GM19452 (cell line): Measurements from ENCODE around the gene ADGRF3.
"Not testable (repeated sequence)": the region's sequence is repeated elsewhere in the genome, so short reads cannot be mapped to it uniquely, and the experiment has no call there.

Experiments used
- ATAC-seq: cut with Tn5 transposase; IDR thresholded peaks from one replicate; pipeline ENCODE4 v1.9.1; 2021; ENCODE audit not compliant: unreplicated experiment

ADGRF3 gene, protein sequence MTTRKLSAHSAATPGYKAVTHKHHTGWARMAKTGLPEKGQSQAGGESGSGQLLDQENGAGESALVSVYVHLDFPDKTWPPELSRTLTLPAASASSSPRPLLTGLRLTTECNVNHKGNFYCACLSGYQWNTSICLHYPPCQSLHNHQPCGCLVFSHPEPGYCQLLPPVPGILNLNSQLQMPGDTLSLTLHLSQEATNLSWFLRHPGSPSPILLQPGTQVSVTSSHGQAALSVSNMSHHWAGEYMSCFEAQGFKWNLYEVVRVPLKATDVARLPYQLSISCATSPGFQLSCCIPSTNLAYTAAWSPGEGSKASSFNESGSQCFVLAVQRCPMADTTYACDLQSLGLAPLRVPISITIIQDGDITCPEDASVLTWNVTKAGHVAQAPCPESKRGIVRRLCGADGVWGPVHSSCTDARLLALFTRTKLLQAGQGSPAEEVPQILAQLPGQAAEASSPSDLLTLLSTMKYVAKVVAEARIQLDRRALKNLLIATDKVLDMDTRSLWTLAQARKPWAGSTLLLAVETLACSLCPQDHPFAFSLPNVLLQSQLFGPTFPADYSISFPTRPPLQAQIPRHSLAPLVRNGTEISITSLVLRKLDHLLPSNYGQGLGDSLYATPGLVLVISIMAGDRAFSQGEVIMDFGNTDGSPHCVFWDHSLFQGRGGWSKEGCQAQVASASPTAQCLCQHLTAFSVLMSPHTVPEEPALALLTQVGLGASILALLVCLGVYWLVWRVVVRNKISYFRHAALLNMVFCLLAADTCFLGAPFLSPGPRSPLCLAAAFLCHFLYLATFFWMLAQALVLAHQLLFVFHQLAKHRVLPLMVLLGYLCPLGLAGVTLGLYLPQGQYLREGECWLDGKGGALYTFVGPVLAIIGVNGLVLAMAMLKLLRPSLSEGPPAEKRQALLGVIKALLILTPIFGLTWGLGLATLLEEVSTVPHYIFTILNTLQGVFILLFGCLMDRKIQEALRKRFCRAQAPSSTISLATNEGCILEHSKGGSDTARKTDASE

DNA sequence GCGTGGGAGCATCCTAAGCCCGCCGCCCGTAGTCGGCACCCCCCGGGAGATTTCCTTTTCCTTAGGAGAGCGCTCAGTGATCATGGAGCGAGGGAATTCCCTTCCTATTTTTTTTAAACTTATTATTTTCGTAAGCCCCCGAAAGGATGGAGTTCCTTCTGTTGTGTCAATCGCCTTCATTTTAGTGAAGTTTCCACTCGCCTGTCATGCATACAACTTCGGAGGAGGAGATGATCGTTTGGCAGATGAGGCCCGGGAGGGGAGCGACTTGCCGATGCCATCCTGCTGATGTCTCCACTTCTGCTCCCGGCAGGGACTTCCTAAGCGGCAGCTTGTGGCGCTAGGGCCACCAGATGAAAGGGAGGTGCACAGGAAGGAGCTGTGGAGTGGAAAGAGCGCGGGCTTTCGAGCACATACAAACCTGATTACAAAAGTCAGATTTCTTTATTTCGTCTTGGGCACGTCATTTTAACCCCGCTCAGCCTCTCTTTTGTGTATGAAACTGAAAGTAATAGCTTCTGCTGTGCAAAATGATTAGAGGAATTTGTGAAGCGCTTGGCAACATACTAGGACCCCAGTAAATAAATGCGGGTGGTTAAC is at the start of gene ADGRF3:
TSS of gene ADGRF3 (minus strand) at position 336 of the 600 bp plus-strand sequence. CDS start 555 bp downstream, outside the sequence.
- no peak for ATAC-seq

DNA sequence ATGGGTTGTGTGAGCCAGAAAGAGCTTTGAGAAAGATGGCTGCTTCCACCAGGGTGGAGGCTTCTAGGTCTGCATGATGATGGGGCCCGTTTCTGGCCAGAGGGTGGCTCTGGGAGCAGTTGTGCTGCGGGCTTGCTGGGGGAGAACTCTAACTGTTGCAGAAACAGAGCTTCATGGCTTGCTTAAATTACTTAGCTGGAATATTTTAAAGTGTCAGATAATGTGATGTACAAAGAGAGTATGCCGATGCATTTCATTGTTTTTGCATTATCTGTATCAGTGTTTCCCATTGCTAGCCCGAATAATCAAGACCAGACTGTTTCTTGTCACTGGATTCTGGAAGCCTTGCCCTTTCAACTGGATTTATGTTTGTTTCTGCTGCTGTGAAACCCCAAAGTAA is 48.8 kb upstream of the ADGRF3 start:
- ATAC-seq: no peak

DNA sequence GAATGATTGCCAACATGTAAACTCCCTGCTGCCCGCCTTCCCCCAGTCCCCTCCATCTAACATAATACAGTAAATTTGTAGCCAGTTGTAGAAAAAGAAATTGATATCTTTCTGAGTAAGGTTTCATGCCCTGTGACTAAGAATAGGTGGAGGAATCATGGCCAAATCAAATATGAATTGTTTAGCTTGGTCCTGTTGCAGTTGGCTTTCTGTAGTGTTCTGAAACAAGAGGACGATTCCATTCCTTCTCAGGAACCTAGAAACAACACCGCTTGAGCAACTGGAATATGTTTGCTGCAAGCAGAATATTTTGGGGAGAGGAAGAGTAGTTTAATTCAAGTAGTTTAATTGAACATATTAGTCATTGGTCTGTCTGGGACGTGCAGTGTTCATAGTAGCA is 48.1 kb upstream of the ADGRF3 start:
- no peak for ATAC-seq

DNA sequence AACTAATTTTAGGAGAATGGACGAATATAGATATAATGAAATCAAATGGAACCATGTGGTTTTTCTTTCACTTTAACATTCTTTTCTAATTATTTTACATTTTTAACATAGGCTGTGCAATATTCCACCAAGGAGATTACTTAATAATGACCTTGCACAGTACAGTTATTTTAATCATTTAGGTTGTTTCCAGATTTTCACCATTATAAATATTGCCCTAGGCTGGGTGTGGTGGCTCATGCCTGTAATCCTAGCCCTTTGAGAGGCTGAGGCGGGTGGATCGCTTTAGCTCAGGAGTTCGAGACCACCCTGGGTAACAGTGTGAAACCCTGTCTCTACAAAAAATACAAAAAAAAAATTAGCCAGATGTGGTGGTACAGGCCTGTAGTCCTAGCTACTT is 40.6 kb upstream of the ADGRF3 start:
- ATAC-seq: no peak

DNA sequence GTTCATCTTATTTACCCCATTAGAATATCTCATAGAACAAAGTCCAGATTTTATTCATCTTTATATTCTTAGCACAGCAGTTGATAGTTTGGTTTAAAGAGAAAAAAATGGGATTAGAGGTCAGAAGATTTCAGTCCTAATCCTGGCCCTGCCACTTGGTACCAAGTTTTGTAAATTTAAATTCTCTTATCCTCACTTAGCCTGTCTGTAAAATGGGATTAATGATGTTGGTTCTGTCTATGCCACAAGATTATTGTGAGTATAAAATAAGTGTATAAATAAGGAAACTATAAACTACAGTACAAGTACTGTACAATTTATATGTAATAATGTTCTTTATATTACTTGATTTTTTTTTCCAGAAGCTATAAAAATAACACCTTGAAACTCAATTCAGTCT is 38.0 kb upstream of the ADGRF3 start:
- ATAC-seq: no peak

DNA sequence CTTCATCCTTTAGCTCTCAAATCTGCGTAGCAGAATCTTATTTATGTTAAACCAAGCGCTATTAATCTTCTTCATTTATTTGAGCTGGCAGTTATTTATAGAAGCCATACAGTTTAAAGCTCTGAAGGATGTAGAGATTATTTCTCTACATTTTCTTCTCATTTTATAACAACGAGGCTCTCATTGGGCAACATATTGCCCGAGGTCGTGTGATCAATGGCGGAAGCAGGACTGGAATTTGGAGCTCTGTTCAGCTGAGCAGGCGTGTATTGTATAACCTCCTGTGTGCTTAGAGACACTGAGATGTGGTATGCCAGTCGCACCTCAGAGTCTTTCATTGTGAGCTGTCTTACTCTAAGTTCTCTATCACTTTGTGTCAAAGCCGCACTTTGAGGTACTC is 37.6 kb upstream of the ADGRF3 start:
- ATAC-seq: no peak

DNA sequence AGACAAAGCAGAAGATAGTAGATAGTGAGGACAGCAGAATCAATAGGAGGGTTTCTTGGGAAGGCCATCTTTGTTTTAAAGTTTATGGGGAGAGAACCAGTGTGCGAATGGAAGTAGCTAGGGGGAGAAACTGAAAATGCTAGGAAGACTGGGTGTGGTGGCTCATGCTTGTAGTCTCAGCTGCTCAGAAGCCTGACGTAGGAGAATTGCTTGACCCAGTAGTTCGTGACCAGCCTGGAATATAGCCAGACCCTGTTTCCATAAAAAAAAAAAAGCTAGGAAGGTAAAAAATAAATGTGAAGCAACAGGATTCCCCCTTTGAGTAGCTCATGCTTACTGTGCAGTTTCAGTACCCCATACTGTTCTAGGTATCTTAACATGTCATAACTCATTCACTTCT is 36.0 kb upstream of the ADGRF3 start:
- no peak for ATAC-seq

DNA sequence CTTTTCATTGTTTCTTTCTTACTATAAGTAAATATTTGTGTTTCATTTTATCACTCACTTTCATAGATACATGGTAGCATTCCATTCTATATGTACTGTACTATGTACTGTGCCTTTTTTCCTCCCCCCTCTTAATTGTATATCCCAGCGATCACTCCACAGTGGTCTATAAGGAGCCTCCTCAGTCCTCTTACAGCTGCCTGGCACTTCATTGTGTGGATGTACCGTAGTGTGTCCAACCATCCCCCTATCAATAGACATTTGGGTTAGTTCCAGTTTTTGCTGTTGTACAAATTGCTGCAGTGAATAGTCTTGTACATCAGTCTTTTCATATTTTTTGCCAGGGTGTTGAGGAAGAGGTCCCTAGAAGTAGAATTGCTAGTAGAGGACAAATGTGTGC is 33.7 kb upstream of the ADGRF3 start:
- ATAC-seq: no peak

DNA sequence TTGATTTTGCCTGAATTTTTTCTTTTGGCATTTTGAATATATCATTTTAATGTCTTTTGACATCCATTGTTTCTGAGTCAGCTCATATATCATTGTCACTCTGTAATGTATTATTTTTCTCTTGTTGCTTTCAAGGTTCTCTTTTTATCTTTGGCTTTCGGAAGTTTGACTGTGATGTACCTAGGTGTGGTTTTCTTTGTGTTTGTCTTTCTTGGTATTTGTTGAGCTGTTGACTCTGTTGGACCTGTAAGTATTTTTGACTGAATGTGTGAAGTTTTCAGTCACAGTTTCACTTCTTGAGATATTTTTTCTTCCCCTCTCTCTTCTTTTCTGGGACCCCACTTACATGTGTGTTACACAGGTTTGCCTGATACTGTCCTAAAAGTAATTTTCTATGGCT is 30.2 kb upstream of the ADGRF3 start:
- ATAC-seq: no peak

DNA sequence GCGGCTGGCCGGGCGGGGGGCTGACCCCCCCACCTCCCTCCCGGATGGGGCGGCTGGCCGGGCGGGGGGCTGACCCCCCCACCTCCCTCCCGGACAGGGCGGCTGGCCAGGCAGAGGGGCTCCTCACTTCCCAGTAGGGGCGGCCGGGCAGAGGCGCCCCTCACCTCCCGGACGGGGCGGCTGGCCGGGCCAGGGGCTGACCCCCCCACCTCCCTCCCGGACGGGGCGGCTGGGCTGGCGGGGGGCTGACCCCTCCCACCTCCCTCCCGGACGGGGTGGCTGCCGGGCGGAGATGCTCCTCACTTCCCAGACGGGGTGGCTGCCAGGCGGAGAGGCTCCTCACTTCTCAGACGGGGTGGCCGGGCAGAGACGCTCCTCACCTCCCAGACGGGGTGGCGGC is 24.3 kb upstream of the ADGRF3 start:
- not testable (repeated sequence) for ATAC-seq

DNA sequence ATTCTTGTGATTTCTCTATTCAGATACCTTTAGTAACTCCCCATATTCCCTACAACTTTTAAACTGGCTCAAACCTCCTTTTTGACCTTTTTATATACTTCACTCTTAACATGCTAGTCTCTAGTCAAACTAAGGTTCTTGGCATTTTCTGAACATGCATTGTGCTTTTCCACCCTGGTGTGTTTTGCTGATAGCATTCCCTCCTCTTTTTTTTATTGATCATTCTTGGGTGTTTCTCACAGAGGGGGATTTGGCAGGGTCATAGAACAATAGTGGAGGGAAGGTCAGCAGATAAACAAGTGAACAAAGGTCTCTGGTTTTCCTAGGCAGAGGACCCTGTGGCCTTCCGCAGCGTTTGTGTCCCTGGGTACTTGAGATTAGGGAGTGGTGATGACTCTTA is 23.1 kb upstream of the ADGRF3 start:
- not testable (repeated sequence) for ATAC-seq

DNA sequence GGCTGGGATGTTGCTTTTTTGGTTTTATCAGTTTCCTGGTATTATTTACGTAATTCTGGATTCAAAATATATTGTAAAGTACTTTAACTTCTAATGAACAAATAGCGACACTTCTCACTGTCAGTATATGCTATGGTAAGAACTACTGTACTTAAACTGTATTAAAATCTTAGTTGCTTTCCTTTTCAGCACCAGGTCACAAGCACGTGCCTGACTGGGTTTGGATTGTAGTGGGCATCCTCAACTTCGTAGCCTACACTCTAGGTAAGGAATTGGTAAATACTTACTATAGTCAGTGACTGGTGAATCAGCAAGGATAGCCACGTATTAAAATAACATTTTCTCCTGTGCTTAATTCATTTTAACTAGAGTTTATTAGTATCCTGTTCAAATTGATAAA is 20.4 kb upstream of the ADGRF3 start:
- ATAC-seq: no peak

DNA sequence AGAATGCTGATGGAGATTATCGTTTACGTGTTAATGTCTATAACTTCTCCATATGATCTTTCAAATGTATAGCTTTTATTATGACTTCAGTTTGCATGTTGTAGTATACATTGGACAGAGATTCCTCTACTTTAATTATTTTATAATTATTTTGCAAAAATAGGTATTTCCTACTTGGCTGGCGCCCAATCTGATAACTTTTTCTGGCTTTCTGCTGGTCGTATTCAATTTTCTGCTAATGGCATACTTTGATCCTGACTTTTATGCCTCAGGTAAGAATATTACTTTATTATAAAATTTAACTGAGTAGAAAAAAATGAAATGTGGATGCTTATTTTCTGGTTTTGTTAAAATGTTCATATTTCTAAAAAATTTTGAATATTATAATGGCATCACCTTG is 18.1 kb upstream of the ADGRF3 start:
- ATAC-seq: no peak

DNA sequence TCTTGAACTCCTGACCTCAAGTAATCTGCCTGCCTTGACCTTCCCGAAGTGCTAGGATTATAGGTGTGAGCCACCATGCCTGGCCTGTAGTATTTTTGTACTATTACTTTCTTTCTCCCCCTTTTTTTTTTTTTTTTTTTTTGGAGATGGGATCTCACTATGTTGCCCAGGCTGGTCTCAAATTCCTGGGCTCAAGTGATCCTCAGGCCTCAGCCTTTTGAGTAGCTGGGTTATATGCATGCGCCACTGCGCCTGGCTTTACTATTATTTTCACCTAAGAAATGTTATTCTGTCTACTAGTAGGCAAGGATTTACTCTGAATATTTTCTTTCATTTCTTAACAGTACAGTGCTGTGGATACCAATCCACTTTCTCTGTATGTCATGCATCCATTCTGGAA is 17.4 kb upstream of the ADGRF3 start:
- no peak for ATAC-seq

DNA sequence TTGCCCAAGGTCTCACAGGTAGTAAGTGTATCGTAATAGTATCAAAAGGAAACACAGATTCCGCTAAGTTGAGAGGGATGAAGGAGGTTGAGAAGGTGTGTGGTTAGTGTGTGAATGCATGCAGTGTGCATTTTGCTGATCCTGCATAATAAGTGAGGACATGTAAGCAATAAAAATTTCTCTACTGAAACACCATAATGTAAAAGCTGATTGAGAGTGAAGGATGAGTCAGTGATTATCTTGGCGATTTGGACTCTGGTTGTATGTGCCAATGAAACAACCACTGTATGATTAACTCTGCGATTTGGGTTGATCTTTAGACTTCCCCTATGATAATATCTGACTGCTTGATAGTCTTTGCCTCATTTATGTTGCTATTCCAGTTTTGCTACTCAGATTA is 16.7 kb upstream of the ADGRF3 start:
- no peak for ATAC-seq

DNA sequence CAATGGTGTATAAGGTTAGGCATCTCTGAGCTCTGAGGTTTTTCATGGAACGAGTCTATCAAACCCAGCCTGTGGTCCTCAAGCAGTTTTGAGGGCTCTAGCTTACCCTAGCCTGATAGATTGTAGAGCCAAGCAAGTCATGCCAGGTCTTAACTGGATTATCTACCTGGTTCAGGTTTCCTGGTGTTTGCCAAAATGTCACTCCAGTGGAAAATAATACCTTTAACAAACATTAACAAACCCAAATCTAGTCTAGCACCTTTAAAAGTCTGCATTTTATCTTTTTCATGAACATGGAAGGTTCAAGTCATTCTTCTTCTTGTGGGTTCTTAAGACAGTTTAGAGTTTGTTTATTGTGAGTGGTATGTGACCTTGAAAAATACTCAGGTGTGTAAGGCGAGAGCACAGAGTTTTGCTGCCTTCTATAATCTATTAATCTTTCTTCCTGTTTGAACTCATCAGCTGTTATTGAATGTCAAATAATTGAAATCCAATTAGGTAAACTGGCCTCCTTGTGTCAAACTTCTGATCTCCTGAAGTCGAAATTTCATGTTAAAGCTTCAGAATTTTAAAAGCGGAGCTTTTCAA is 13.4 kb upstream of the ADGRF3 start:
- ATAC-seq: no peak

DNA sequence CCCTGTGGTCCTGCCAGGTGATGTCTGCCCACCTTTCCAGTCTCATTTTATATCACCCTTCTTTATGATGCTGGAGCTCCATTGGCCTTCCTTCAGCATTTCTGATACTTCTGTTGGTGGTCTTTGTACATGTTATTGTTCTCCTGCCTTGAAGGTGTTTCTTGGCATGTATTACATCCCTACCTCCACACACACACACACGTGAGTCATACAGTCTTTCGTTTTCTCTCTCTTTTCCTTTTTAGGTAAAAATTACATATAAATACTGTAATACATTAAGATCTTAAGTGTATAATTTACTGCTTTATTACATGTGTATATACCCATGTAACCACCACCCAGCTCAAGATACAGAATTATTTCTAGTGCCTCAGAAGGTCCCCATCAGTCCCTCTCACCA is 10.2 kb upstream of the ADGRF3 start:
- no peak for ATAC-seq

DNA sequence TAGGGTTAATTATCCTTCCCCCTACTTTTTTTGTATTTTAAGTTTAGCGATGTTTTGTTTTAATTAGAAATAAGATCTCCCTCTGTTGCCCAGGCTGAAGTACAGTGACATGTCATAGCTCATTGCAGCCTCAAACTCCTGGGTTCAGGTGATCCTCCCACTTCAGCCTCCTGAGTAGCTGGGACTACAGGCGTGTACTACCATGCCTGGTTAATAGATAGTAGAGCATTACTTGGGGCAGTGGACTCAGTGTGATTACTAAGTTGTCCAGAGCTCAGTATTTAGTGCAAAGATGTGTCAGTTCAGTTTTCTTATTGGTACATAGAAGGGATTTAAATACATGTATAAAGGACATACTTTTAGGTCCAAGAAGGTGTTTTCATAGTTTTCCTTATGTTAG is 9.5 kb upstream of the ADGRF3 start:
- ATAC-seq: no peak

DNA sequence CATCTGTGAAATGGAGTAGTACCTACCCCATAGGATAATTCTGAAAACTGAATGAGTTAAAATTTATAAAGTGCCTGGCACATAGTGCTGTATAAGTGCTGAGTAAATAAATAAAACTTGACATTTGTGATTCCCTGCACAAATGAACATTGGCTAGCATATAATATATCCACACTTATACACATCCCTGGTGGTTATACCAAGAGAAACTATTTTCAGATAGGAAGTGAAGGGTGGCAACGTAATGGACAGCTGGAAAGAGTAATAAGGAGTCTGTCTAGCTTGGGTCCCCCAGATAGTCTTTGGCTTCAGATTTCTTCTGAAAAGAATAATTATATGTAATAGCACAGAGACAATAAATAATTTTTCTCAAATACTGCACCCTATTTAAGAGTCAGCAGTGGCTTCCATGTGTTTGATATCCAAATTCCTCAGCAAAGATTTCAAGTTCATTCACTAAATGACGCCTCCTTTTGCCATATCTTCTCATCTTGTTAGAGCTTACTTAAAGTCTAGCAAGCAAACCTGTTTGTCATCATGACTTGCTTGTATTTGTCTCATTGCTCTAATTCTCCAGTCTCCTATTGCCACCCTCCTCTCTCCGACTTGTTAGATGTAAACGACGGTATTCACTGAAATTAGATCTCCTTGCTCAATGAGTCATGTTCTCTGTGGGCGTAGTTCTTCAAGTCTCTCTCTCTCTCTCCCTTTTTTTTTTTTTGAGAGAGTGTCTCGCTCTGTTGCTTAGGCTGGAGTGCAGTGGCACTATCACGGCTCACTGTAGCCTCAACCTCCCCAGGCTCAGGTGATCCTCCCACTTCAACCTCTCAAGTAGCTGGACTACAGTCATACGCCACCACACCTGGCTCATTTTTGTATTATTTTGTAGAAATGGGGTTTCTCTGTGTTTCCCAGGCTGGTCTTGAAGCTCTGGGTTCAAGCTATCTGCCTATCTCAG is 8.7 kb upstream of the ADGRF3 start:
- ATAC-seq: no peak

DNA sequence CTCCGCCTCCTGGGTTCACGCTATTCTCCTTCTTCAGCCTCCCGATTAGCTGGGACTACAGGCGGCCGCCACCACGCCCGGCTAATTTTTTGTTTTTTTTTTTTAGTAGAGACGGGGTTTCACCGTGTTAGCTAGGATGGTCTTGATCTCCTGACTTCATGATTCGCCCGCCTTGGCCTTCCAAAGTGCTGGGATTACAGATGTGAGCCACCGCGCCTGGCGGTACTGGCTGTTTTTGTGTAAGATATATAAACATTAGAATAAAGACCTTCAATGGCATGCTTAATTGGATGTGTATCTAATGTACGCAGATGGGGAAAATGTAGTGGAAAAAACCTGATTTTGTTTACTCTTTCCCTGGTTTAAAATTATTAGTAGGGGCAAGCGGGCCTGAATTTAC is 7.9 kb upstream of the ADGRF3 start:
- ATAC-seq: not testable (repeated sequence)
